SH-SY5Y (cell line): ENCODE measurements around the gene NOC3L.
A peak's percentile ranks its signal among the peaks of the same experiment; 100 is the strongest.

Source experiments
- GATA2 ChIP-seq: IDR thresholded peaks from 2 replicates; pipeline ENCODE4 v1.6.1; 2011; ENCODE audit warnings: mild to moderate bottlenecking, low read depth, low read length
- GATA3 ChIP-seq: IDR thresholded peaks from 2 replicates; pipeline ENCODE4 v1.6.1; 2011; ENCODE audit warnings: low read depth, mild to moderate bottlenecking, low read length, moderate library complexity

NOC3L gene, protein sequence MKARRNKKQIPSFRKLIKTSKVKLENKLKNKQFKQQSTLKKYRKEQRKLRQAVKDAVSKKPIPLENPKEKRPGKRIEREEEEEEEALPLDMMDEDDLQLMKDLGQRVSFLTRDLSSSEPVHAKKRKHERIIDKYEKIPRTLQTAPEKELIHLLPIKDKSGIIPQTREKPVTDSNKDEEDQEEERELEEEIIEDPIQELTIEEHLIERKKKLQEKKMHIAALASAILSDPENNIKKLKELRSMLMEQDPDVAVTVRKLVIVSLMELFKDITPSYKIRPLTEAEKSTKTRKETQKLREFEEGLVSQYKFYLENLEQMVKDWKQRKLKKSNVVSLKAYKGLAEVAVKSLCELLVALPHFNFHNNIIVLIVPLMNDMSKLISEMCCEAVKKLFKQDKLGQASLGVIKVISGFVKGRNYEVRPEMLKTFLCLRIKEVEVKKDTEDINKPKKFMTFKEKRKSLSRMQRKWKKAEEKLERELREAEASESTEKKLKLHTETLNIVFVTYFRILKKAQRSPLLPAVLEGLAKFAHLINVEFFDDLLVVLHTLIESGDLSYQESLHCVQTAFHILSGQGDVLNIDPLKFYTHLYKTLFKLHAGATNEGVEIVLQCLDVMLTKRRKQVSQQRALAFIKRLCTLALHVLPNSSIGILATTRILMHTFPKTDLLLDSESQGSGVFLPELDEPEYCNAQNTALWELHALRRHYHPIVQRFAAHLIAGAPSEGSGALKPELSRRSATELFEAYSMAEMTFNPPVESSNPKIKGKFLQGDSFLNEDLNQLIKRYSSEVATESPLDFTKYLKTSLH

DNA sequence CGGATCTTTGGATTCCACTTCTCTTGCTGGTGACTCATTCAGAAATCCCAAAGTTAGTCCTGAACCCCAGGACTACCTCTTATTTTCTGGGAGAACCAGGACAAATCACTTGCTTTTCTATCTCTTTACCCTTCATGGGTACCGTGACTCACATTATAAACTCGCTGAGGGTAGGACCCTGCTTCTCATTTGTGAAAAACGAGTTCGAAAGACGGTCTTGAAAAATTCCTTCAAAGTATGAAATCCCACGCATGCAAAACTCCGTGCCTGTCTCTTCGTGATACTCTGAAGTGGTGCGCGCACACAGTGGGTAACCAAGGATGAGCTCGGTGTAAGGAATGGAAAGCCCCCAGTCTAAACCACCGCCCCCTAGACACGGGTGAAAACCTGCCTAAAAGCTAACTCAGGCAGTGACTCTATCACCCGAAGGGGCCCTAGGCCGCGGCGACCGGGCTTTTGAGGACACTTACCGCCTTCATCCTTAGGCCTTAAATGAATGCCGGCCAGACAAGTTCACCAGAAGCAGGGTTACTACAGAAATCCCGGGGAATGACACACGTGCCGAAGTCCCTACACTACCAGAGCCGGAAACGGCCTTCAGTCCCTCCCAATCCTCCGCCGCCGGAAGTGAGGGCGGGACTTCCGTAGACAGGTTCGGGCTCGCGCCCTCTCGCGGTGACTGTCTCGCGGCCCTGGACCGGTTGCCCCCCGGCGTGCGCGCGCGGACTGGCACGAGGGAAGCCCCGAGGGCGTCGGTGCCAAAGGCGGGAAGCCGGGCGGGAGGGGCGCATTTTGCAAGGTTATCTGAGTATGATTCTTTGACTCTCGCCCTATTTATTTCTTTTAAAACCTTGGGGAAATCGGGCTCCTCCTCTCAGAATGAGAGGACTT, at the start of gene NOC3L:
Gene NOC3L, minus strand, starts transcription at position 580 of the 891 bp plus-strand sequence. Its CDS starts 101 bp downstream, at position 479.
- TF ChIP-seq GATA3, result no peak
- TF ChIP-seq GATA2, result no peak

DNA sequence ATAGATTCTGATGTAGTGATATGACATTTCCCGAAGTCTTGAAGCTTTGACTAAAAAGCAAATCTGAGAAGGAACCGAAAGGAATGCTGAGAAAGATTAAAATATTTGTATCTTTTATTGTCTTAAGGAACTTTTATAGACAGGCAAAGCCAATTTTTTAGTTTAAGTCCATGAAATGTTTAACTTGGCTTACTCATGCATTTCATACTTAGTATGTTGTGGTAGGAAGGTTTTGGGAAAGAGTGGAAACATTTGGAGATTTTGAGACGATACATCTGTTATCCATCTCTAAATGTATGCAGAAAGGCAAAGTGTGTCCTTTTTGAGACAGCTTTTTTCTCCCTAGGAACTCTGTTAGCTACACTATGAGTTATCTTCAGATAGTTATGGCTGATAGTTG, 49.7 kb upstream of the NOC3L start:
- TF ChIP-seq GATA3, result no peak
- TF ChIP-seq GATA2, result no peak

DNA sequence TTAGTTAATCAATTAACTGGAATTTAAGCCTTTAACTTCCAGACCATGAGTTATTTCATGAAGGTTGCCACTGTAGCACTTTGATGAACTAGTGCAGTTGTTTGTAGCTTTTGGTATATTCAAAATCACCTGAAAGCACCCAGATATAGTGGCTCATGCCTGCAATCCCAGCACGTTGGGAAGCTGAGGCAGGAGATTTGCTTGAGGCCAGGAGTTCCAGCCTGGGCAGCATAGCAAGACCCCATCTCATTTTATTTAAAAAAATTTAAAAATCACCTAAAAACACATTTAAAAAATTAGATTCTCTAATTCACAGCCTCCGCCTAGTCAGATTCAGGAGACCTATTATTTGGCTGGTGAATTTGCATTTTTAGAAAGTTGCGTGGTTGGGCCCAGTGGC, 48.6 kb upstream of the NOC3L start:
- TF ChIP-seq GATA3 (no peak), GATA2 (no peak)

DNA sequence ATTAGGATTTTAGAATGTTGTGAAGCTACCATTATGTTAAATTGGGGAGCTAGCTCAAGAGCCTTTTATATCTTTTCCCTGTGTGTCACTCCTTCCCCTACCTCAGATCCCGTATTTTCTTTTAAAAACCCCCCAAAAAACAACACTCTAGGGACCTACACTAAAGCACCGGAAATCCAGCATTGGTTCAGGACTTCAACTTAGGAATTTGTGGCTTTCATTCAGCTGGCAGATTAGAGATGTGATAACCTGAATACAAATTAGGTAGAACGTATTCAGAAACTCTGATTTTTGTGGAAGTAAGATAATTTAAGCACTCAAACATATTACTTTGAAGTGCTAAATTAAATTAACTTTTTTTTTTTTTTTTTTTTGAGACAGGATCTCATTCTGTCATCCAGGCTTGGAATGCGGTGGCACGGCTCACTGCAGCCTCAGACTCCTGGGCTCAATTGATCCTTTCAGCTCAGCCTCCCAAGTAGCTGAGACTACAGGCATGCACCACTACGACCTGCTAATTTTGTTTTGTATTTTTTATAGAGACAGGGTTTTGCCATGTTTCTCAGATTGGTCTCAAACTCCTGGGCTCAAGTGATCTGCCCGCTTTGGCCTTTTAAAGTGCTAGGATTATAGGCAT, 46.4 kb upstream of the NOC3L start:
- no peak; the same call in 1 of the 2 replicates for TF ChIP-seq GATA2
- TF ChIP-seq GATA3, result no peak

DNA sequence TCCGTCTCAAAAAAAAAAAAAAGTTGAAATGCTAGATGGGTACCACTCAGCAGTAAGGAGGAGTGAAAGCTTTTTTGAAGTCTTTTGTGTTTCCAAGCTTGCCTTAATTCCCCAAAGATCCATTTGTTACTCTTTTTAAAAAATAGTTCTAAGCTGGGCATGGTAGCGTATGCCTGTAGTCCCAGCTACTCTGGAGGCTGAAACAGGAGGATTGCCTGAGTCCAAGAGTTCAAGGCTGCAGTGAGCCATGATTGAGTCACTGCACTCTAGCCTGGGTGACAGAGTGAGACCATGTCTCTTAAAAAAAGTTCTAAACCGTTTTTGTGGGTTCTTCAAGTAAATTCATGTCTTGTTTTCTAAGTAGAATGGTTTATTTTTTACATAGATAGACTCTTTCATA, 44.9 kb upstream of the NOC3L start:
- no peak for TF ChIP-seq GATA3
- TF ChIP-seq GATA2, result no peak

DNA sequence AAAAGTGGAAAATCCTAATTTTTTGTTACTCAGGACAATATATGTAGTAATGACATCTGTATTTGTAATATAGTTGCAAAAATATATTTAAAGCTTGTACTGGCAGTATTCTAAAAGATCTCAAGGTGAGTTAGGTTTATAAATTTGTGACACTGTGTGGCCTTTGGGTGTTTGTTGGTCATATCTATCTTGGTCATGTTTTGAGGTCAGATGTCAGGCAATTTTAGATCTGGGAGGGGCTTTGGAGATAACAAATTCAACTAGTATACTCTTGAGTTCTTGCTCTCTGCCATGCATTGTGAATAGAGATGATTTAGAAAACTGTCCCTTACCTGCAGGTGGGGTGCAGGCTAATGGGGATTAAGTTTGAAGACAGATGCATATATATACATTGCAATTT, 42.7 kb upstream of the NOC3L start:
- no peak for TF ChIP-seq GATA3
- no peak for TF ChIP-seq GATA2

DNA sequence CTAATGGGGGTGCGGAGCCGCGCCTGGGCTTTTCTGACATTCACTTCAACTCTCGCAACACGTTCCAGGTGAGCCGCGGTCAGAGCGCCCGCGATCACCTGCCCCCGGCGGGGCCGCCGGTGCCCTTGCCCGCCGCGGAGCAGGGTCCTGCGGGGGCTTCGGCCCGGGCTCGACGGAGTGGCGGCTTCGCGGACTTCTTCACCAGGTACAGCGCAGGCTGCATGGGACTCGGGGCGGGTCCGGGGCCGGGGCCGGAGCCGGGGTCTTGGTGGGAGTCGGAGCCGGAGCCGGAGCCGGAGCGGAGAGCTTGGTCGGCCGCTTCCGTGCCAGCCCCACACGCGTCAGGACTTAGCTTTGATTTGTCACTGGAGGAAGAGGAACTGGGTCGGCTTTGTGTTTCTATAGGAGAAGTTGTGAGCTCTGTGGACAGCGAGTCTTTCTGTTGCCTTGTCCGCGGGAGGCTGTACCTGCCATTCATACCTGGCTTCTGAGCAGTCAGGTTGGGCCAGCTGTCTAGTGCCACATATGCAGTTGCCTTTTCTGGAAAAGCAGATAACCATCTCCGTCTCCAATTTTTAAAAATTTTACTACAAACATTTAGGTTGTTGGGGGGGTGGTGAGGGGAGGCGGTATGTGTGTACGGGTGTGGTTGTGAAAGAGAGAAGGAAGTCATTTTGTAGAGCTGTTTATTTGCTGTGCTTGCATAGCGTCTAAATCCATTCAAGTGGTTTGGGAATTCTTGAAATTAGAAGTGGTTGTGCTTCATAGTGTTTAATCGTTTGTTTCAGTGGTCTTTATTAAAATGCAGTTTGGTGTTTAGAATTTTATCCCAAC, 40.9 kb upstream of the NOC3L start:
- TF ChIP-seq GATA2 (peak; percentile 65), GATA3 (no peak)

DNA sequence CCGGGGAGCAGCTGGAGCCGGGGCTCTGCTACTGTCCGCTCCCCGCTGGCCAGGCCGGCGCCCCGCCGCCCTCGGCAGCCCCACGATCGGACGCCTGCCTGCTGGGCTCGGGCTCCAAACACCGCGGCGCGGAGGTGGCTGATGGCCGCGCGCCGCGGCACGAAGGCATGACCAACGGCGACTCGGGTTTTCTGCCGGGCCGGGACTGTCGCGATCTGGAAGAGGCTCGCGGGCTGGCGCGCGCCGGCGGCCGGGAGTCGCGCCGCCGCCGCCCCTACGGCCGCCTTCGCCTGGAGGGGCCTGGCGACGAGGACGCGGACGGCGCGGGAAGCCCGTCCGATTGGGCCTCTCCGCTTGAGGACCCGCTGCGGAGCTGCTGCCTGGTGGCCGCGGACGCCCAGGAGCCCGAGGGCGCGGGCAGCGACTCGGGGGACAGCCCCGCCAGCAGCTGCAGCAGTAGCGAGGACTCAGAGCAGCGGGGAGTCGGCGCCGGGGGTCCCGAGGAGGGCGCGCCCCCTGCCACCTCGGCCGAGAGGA, 40.2 kb upstream of the NOC3L start:
- TF ChIP-seq GATA2, result no peak
- TF ChIP-seq GATA3, result no peak

DNA sequence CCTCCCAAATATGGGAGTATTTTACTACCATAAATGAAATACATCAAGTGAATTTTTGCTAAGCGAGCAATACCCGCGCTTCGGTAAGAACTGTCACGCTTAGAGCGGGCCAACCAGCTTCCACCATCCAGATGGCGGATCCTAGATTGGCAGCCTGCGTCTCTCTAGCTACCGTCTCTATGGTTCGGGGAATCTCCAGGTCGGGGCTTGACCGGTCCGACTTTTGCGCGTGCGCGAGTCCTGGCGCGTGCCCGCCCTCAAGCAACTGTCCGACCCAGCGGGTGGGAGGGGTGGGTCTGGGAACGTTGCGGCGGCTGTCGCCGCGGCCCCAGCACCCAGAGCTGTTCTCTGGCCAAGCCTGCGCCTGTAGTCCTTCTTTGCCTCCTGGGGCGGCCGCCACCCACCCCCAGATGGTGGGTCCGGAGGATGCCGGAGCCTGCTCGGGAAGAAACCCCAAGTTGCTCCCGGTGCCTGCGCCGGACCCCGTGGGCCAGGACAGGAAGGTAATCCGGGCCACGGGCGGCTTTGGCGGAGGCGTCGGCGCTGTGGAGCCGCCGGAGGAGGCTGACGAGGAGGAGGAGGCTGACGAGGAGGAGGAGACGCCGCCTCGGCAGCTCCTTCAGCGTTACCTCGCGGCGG, 39.6 kb upstream of the NOC3L start, which contains the start of gene TBC1D12:
Gene TBC1D12, plus strand, starts transcription at position 338 of the 639 bp plus-strand sequence. Its CDS starts 73 bp downstream, at position 411.
- TF ChIP-seq GATA3 (no peak), GATA2 (0 out of 2 replicates have a peak, but pooled peaks have one; percentile 9)

DNA sequence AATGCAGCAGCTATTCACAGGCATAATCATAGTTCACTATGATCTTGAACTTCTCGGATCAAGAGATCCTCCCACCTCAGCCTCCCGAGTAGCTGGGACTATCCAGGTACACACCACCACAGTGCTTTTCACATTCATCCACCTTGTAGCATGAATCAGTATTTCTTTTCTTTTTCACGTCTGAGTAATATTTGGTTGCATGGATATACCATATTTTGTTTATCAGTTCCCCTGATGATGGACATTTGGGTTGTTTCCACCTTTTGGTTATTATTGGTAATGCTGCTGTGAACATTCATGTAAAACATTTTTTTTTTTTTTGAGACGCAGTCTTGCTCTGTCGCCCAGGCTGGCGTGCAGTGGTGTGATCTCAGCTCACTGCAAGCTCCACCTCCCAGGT, 36.0 kb upstream of the NOC3L start:
- no peak for TF ChIP-seq GATA2
- no peak for TF ChIP-seq GATA3

DNA sequence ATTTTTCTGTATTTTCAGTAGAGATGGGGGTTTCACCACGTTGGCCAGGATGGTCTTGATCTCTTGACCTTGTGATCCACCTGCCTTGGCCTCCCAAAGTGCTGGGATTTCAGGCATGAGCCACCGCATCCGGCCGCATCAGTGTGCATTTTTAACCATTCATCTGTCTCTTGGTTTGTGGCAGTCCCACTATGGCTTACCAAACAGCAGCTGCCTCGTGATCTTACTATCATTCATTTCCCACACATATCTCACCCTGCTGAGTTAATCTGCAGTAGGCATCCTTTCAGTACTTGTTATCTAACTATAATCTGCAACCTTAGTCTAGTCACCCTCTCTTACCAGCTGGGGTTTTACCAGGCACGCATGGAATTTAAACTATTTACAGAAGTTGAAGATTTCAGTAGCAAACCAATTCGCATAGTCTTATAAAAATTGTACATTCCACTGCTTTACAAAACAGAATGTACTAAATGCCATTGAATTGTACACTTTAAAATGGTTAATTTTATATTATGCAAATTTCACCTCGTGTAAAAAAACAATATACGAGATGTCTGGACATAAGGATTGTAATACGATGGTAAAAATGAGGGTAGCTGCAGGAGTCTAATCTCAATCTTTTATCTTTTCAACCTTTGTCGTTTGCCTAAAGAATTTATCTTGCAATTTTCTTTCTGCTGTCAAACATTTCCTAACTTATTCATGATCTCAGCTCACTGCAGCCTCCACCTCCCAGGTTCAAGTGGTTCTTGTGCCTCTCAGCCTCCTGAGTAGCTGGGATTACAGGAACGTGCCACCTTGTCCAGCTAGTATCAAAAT, 35.0 kb upstream of the NOC3L start:
- TF ChIP-seq GATA3 (no peak), GATA2 (no peak)

DNA sequence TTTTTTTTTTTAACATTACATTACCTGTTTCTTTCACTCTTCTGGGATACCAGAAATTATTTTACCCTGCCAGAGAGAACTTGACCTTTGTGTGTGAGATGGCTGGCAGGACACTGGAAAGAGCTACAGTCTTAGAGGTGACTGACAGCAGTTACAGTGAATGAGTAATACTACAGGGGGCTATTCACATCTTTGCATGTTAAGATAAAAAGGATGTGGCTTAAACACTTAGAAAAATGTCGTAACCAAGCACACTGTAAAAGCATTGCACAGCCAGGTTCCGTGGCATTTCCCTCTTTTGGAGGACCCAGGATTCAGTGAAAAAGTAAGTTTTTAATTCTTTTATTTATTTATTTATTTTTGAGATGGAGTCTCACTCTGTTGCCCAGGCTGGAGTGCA, 20.8 kb upstream of the NOC3L start:
- no peak for TF ChIP-seq GATA3
- no peak for TF ChIP-seq GATA2
